HEK293 (cell line): ENCODE data around the gene SIL1.
A peak's percentile ranks its signal among the peaks of the same experiment; 100 is the strongest.

Source experiments
- CTCF ChIA-PET: fragments of 350-600 bp; formaldehyde crosslinking; extraction: SDS; loops from one replicate; lab custom pipeline; 2021; ENCODE audit warnings: antibody characterized with exemption; lab: Yijun Ruan, JAX
- POLR2A ChIA-PET: fragments of 300-600 bp; formaldehyde crosslinking; extraction: SDS; loops from one replicate; lab custom pipeline; 2020; ENCODE audit warnings: antibody characterized with exemption, inconsistent platforms; lab: Yijun Ruan, JAX
- H3K27ac ChIP-seq: fragments of 200-500 bp; sonication (Bioruptor generic); 2 replicates; pipeline ENCODE4 v1.5.1; 2014; ENCODE audit warnings: low read depth, low read length, control low read depth, inconsistent platforms; ENCODE audit errors: extremely low read depth
- H3K36me3 ChIP-seq, 2 experiments: fragments of 200-500 bp in 1 of 2; sonication (Bioruptor generic) in 1 of 2; 1 replicate in 1 of 2; 2 replicates in 1 of 2; pipeline ENCODE4 v1.5.1; 2014 to 2017; ENCODE audit warnings: inconsistent platforms in 2 of 2, low read length in 2 of 2; ENCODE audit not compliant: control insufficient read depth in 2 of 2, insufficient read depth in 1 of 2
- H3K4me1 ChIP-seq: fragments of 200-500 bp; sonication (Bioruptor generic); 2 replicates; pipeline ENCODE4 v1.5.1; 2014; ENCODE audit warnings: mild to moderate bottlenecking, low read length, inconsistent platforms; ENCODE audit not compliant: control insufficient read depth, insufficient read depth
- H3K4me3 ChIP-seq: 2 replicates; pipeline ENCODE4 v1.5.1; 2011; ENCODE audit warnings: low read depth, mild to moderate bottlenecking, control low read depth, low read length, moderate library complexity
- H3K9me3 ChIP-seq: fragments of 200-500 bp; sonication (Bioruptor generic); 2 replicates; pipeline ENCODE4 v1.5.1; 2014; ENCODE audit warnings: low read depth, low read length, inconsistent platforms; ENCODE audit not compliant: control insufficient read depth, insufficient read depth
- GLI2 ChIP-seq: fragments of 450-650 bp; formaldehyde crosslinking; IDR thresholded peaks from 2 replicates; pipeline ENCODE4; 2017; ENCODE audit warnings: missing biosample characterization, missing genetic modification characterization, low read depth, borderline replicate concordance
- HOXC10 ChIP-seq: sonication (generic); formaldehyde crosslinking; IDR thresholded peaks from 2 replicates; pipeline ENCODE4 v1.8.1; 2023; ENCODE audit warnings: mild to moderate bottlenecking, missing genetic modification reagents
- SETDB1 ChIP-seq: IDR thresholded peaks from one replicate; pipeline ENCODE4 v1.6.1; 2017; ENCODE audit warnings: mild to moderate bottlenecking, low read length, moderate library complexity, mixed read lengths; ENCODE audit not compliant: insufficient read length
- SP2 ChIP-seq: fragments of 450-650 bp; formaldehyde crosslinking; IDR thresholded peaks from 2 replicates; pipeline ENCODE4 v1.5.1; 2016; ENCODE audit warnings: missing biosample characterization, missing genetic modification characterization
- TRIM28 ChIP-seq: IDR thresholded peaks from 2 replicates; pipeline ENCODE4 v1.6.1; 2011; ENCODE audit warnings: low read length, control low read depth, borderline replicate concordance
- YY2 ChIP-seq: fragments of 450-650 bp; formaldehyde crosslinking; IDR thresholded peaks from 2 replicates; pipeline ENCODE4 v1.5.1; 2016; ENCODE audit warnings: missing biosample characterization, missing genetic modification characterization
- ZBTB17 ChIP-seq: fragments of 450-650 bp; formaldehyde crosslinking; IDR thresholded peaks from 2 replicates; pipeline ENCODE4 v1.5.1; 2016; ENCODE audit warnings: missing biosample characterization, missing genetic modification characterization
- ZFHX2 ChIP-seq: fragments of 450-650 bp; formaldehyde crosslinking; conservative IDR thresholded peaks from 2 replicates; pipeline ENCODE4 v1.5.1; 2016; ENCODE audit warnings: missing biosample characterization, missing genetic modification characterization
- ZFP69B ChIP-seq: fragments of 450-650 bp; formaldehyde crosslinking; IDR thresholded peaks from 2 replicates; pipeline ENCODE4 v1.5.1; 2016; ENCODE audit warnings: missing biosample characterization, missing genetic modification characterization
- ZNF10 ChIP-seq: fragments of 450-650 bp; formaldehyde crosslinking; IDR thresholded peaks from 2 replicates; pipeline ENCODE4 v1.5.1; 2017; ENCODE audit warnings: missing biosample characterization, missing genetic modification characterization
- ZNF112 ChIP-seq: fragments of 450-650 bp; formaldehyde crosslinking; IDR thresholded peaks from 2 replicates; pipeline ENCODE4 v1.5.0; 2017; ENCODE audit warnings: missing biosample characterization, missing genetic modification characterization
- ZNF157 ChIP-seq: fragments of 450-650 bp; formaldehyde crosslinking; IDR thresholded peaks from 2 replicates; pipeline ENCODE4 v1.5.1; 2016; ENCODE audit warnings: missing biosample characterization, missing genetic modification characterization
- ZNF184 ChIP-seq: fragments of 450-650 bp; IDR thresholded peaks from 2 replicates; pipeline ENCODE4 v1.5.1; 2018; ENCODE audit warnings: missing biosample characterization, mild to moderate bottlenecking, missing genetic modification characterization
- ZNF23 ChIP-seq: fragments of 450-650 bp; formaldehyde crosslinking; IDR thresholded peaks from 2 replicates; pipeline ENCODE4 v1.5.1; 2016; ENCODE audit warnings: missing biosample characterization, missing genetic modification characterization, borderline replicate concordance
- ZNF266 ChIP-seq: fragments of 450-650 bp; formaldehyde crosslinking; IDR thresholded peaks from 2 replicates; pipeline ENCODE4 v1.5.1; 2016; ENCODE audit warnings: missing biosample characterization, missing genetic modification characterization, low read depth
- ZNF37A ChIP-seq: fragments of 450-650 bp; IDR thresholded peaks from 2 replicates; pipeline ENCODE4 v1.5.1; 2018; ENCODE audit warnings: missing biosample characterization, missing genetic modification characterization
- ZNF398 ChIP-seq: fragments of 450-650 bp; formaldehyde crosslinking; IDR thresholded peaks from 2 replicates; pipeline ENCODE4 v1.5.1; 2017; ENCODE audit warnings: missing biosample characterization, missing genetic modification characterization
- ZNF473 ChIP-seq: fragments of 450-650 bp; formaldehyde crosslinking; IDR thresholded peaks from 2 replicates; pipeline ENCODE4 v1.5.1; 2017; ENCODE audit warnings: missing biosample characterization, missing genetic modification characterization
- ZNF513 ChIP-seq: fragments of 450-650 bp; IDR thresholded peaks from 2 replicates; pipeline ENCODE4 v1.5.1; 2018; ENCODE audit warnings: missing biosample characterization, missing genetic modification characterization
- ZNF544 ChIP-seq: fragments of 450-650 bp; formaldehyde crosslinking; IDR thresholded peaks from 2 replicates; pipeline ENCODE4 v1.5.0; 2017; ENCODE audit warnings: missing biosample characterization, missing genetic modification characterization
- ZNF596 ChIP-seq: fragments of 450-650 bp; IDR thresholded peaks from 2 replicates; pipeline ENCODE4 v1.5.0; 2018; ENCODE audit warnings: missing biosample characterization, mild to moderate bottlenecking, missing genetic modification characterization, moderate library complexity
- ZNF660 ChIP-seq: fragments of 450-650 bp; IDR thresholded peaks from 2 replicates; pipeline ENCODE4 v1.5.1; 2018; ENCODE audit warnings: missing biosample characterization, mild to moderate bottlenecking, missing genetic modification characterization
- ZNF768 ChIP-seq: fragments of 450-650 bp; formaldehyde crosslinking; IDR thresholded peaks from 2 replicates; pipeline ENCODE4 v1.5.1; 2018; ENCODE audit warnings: missing biosample characterization, mild to moderate bottlenecking, missing genetic modification characterization
- ZNF785 ChIP-seq: fragments of 450-650 bp; formaldehyde crosslinking; IDR thresholded peaks from 2 replicates; pipeline ENCODE4 v1.5.1; 2016; ENCODE audit warnings: missing biosample characterization, missing genetic modification characterization
- ZNF792 ChIP-seq: fragments of 450-650 bp; formaldehyde crosslinking; IDR thresholded peaks from 2 replicates; pipeline ENCODE4 v1.5.1; 2016; ENCODE audit warnings: missing biosample characterization, missing genetic modification characterization
- ZSCAN23 ChIP-seq: fragments of 450-650 bp; formaldehyde crosslinking; IDR thresholded peaks from 2 replicates; pipeline ENCODE4 v1.5.1; 2016; ENCODE audit warnings: missing biosample characterization, missing genetic modification characterization
- TF ChIP-seq, protein P1 (sequence below): fragments of 450-650 bp; formaldehyde crosslinking; IDR thresholded peaks from 2 replicates; pipeline ENCODE4 v1.5.1; 2017; ENCODE audit warnings: missing biosample characterization, missing genetic modification characterization

SIL1 gene

GRCh38 chr5:139147483-139148087 lies 50.6 kb downstream of the SIL1 start (continued):
- TF ChIP-seq, protein P1, sequence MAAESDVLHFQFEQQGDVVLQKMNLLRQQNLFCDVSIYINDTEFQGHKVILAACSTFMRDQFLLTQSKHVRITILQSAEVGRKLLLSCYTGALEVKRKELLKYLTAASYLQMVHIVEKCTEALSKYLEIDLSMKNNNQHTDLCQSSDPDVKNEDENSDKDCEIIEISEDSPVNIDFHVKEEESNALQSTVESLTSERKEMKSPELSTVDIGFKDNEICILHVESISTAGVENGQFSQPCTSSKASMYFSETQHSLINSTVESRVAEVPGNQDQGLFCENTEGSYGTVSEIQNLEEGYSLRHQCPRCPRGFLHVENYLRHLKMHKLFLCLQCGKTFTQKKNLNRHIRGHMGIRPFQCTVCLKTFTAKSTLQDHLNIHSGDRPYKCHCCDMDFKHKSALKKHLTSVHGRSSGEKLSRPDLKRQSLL (tag by site-specific recombination): peak; percentile 4; the same call in 1 of the 2 replicates
- TF ChIP-seq ZNF785 (tag by site-specific recombination): no peak

- Histone ChIP-seq H3K9me3 (no peaks in the 10 kb centered on the region), H3K27ac (no peak overlapping the region), H3K4me1 (peaks cover 15% of the 10 kb centered on the region), H3K4me3 (no peak overlapping the region), H3K36me3 (no peaks in the 10 kb centered on the region)
- peak; percentile 64; the same call in 1 of the 2 replicates for TF ChIP-seq ZNF10 (tag by site-specific recombination)
- TF ChIP-seq ZNF473 (tag by site-specific recombination): no peak
- no peak for TF ChIP-seq ZNF513 (tag by site-specific recombination)
- no peak for TF ChIP-seq ZNF398 (tag by site-specific recombination)
- TF ChIP-seq ZNF768 (tag by site-specific recombination): no peak
- TF ChIP-seq ZBTB17 (tag by site-specific recombination): peak; percentile 45
- no peak for TF ChIP-seq ZNF184 (tag by site-specific recombination)
- TF ChIP-seq ZNF544 (tag by site-specific recombination): no peak
- ChIA-PET CTCF (interaction anchor here (0.9 to 1.4 kb wide), 3 partner anchors 9 to 32 kb away, joined by 3 to 6 read pairs (median 4); no protein-coding TSS in a partner anchor), POLR2A (no interaction called here)
These were observed 51.2 kb downstream of the SIL1 start for GRCh38 chr5:139146809-139147482.

GRCh38 chr5:139141446-139142204 lies 56.5 kb downstream of the SIL1 start:
- ChIA-PET POLR2A (interaction anchor here (0.7 kb wide), 1 partner anchor 444 kb away, joined by 4 read pairs; no protein-coding TSS in a partner anchor), CTCF (interaction anchor here (0.6 to 1.7 kb wide), 3 partner anchors 28 to 624 kb away, joined by 3 to 5 read pairs (median 3); no protein-coding TSS in a partner anchor)
- Histone ChIP-seq H3K9me3 (no peaks in the 10 kb centered on the region), H3K36me3 (no peaks in the 10 kb centered on the region), H3K27ac (no peak overlapping the region), H3K4me1 (peaks cover 6% of the 10 kb centered on the region; the same call in 1 of the 2 replicates), H3K4me3 (no peak overlapping the region)
- TF ChIP-seq ZNF112 (tag by site-specific recombination) (no peak), SP2 (tag by site-specific recombination) (no peak), ZNF157 (tag by site-specific recombination) (no peak), ZFHX2 (tag by site-specific recombination) (no peak), ZNF596 (no peak), ZNF473 (tag by site-specific recombination) (no peak), YY2 (tag by site-specific recombination) (no peak), GLI2 (tag by site-specific recombination) (no peak), SETDB1 (no peak), TRIM28 (no peak), ZNF266 (tag by site-specific recombination) (no peak), HOXC10 (no peak), ZNF792 (tag by site-specific recombination) (no peak), ZNF37A (tag by site-specific recombination) (no peak), ZNF23 (tag by site-specific recombination) (no peak), ZNF660 (tag by site-specific recombination) (no peak), ZSCAN23 (tag by site-specific recombination) (no peak), ZFP69B (no peak)
